NCI-H1417 treated with DMSO at 0.1 percent for 48 hours (cell line): ENCODE results near the gene ARGLU1.

Experiments
- DNase-seq: peaks from one replicate; lab custom pipeline; 2025; lab: John Stamatoyannopoulos, UW

Gene ARGLU1

GRCh38 chr13:106541826-106542225, 26.1 kb downstream of the ARGLU1 start:
- no peak for DNase-seq

DNA sequence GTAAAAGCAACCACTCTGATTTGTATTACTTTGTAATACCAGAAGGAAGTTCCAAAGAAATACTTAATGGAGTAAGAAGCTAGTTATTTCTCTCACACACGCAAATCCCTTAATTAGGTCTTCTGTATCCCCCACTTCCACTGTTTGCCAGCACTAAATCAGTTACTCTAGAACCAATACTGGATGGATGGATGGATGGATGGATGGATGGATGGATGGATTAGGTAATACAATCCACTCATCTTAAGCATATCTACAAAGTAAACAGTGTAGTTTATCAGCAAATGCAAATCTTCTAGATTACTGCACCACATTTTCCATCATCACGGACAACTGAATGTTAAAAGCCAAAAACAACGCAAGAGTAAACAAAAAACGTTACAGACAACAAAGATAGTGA, 27.3 kb downstream of the ARGLU1 start:
- DNase-seq, result no peak

- DNase-seq, result no peak
Measured at GRCh38 chr13:106537521-106537920, 30.4 kb downstream of the ARGLU1 start.

DNA sequence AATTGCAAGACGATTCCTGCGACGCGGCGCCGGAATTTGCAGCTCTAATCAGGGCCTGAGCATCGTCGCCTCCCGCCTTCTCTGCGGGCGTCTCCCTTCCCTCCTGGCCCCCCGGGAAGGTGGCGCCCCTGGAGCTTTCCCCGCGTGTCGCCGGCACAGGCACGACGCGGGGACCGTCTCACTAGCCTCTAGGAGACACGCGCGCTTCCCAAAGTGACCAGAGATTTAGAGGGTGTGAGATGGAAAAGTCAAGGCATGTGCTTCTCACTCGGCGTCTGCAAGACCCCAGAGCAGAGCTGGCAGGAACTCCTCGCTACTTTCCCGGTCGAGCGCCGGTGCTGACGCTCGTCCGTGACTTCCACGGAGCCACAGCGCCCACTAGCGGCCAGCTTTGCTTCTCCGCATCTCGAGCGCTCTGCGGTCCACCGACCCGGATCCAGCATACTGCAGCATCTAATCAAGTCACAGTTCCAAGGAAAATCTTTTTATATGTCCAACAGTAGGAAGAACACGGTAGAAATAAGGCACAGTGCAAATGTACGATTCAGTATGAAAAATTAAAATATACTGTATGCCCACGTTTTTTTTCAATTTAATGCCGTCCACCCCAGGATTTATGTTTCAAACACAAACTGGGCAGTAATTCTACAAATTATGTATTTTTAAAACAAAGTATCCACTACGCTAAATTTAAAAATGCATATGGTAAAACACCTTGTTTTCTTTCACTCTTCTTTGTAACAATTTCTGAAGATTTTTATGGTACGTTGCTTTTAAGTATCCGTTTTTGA, 31.5 kb downstream of the ARGLU1 start:
- peak; percentile 64 for DNase-seq

DNA sequence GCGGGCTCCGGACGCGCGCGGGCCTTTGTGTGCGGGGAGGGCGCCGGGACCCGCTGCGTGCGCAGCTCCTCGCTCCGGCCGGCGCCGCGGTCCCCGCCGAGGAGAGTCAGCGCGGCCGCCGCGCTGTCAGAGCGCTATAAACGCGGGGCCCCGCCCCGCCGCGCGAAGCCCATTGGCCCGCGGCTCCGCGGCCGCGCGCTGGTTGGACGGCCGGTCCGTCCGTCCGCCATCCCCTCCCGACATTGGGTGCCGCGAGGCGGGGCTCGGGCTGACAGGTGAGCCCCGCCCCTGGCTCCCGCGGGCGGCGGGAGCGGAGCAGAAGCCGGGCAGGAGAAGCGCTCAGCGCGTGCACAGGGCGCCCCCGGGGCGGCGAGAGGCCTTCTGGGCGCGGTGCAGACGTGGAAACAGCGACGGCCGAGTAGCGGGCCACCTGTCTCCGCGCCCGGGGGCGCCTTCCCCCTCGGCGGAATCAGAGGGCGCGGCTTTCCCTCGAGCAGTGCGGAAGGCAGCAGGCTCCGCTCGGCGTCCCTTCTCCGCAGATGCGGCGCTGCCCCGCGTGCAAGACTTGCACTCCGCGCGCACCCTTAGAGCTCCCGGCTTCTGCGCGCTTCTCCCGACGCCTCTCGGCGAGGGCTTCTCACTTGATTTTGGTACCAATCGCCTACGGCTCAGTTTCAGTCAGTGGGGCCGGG, 32.2 kb downstream of the ARGLU1 start, which contains the start of gene EFNB2:
Gene EFNB2 (minus strand): TSS at position 111 of the 692 bp plus-strand sequence. CDS start 698 bp downstream, outside the sequence.
- DNase-seq, result peak; percentile 68

DNA sequence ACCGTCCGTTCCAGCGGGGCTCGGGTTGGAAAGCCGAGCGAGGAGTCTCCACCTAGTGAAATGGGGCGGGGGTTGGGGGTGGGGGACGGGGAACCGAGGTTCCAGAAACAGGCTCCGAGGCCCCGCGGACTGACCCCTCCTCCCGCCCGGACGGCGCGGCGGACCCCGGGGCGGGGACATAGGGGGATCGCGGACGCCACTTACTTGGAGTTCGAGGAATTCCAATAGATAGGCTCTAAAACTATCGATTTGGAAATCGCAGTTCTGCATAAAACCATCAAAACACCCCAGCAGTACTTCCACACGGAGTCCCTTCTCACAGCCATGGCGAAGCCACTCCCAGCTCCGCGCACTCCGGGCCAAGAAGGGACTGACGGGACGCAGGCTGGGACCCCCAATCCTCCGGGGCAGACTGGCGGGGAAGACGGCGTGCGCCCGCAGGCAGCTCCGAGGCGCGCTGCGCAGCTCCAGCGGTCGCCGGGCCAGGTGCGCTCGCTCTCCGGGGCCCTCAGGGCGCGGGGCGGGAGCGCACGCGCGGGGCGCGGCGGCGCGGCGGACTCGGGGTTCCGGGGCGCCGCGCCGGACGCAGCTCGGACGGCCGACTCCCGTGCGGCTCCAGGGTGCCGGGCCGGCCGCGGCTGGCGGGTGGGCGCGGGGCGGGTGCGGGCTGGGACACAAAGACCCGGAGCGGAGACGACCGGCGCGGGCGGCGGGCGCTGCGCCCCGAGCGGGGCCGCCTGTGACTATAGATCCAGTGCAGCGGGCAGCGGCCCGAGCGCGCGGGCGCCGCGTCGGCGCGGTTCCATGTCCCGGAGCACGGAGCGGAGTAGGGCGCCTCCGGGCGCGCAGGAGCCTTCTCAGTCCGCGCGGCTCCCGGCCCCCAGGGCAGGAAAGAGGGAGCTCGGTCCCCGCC, 33.0 kb downstream of the ARGLU1 start:
- DNase-seq, result no peak

- DNase-seq, result no peak
Measured at GRCh38 chr13:106533943-106534638, 33.8 kb downstream of the ARGLU1 start.

GRCh38 chr13:106533101-106533942, 34.6 kb downstream of the ARGLU1 start:
- peak; percentile 60 for DNase-seq

DNA sequence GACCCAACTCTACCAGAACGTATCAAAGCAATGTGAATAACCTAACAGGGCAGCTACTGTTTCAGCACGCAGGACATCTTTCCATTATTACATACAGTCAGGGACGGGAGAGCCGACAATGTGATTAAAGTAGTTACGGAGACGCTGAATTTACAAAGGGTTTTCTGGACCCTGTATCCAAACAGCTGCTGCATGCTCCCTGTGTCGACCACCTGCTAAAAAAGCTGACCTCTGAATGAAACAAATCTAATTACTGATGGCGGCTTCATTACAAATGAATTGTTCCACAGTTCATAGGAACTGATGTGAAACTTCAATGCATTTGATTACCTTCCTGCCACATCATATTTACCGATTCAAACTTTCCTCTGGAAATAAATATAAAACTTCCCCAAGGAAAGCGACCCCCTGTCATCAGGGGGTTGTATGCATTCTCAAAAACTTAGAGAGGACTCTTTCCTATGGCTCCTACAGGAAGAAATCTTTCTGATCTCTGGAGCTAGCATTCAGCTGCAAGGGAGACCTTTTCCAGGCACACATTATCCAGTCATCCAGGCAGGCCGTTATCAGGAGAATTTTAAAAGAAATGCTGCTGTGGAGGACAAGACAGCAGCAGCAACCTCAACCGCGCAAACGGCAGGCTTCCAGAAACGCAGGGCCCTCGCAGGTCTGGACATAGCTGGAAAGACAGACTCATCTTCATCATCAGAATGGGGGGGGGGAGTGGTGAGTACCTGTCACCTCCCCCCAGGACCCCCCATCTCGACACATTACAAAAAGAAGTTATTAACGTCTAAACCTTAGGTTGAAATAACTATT, 35.6 kb downstream of the ARGLU1 start:
- no peak for DNase-seq

DNA sequence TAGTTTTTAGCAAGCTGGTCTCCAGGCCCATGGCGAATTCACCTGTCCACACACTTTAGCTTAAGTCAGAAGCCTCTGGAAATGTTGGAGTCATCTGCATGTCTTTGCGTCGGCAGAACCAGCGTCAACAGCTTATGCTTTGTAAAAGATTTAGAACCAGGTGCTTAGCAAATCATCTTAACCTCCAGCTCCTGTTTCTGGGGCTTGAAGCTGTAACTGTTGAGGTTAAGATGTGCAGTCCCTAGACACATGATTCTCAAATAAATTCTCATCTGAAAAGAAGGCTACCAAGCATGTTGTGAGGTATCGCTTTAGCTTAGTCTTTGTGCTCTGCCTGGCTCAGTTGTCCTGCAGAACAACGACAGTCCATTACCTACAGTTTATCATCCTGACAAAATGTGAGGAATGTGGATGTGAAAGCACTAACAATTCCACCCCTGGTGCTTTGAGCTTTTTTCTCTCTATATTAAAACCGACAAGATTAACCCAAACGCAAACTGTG, 36.9 kb downstream of the ARGLU1 start:
- no peak for DNase-seq

DNA sequence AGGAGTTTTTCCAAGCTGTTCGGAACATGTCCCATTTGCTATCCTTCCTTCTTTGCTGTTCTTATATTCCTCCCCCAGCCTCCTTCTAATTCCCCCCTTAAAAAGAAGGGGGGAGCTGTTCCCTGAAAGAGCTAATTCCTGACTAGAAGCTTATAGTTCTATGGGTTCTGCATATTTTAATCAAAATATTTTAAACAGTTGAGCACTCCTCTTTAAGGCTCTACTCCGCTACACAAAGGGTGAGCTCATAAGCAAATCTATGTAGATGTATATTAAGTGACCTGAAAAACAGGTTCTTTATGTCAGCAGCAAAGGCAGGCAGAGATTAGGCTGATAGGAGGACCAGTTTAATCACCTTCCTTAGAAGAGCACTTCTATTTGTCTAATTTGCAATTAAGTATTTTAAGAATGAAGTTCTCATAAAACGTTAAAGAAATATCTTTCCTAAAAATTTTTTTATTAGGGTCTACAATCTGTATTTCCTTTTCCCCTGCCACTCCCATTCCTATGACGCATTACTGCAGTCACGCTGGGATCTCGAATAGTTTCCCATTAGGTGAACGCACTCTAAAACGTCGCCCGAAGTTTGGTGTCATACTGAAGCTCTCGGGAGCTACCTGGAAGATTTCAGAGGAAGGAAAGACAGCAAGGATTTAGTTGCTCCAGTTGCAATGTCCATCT, 37.6 kb downstream of the ARGLU1 start:
- DNase-seq, result no peak

DNA sequence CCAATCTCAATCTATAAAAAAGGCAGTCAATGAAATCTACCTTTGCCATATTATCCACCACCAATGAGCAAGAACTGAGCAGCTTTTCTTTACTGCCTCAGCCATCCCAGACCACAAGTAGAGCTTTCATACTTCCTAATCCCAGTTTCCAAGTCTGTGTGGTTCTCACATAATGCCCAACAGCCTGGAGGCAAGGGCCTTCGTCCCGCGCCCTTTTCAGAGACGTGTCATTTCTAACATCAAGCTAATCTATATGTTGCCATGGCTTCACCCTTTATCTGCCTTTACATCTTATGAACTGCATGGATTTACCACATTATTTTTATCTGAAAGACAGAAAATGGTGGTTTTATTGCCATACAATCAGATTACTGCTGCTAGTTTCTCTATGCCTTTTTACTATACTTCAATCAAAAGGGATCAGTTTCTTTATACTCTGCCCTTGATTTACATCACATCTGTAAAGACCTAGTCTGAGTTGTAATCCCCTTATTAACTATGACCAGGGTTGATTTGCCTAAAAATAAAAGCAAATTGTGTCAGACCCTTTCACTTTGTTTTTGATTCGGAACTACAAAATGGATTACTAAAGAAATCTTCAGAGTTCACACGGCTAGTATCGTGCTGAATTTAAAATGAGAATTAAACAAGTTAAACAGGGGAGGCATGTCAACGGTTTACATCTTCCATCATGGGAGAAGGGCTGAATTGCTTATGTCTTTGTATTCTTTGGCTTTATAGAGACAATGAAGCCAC, 38.3 kb downstream of the ARGLU1 start:
- DNase-seq, result no peak

GRCh38 chr13:106528718-106529414, 39.1 kb downstream of the ARGLU1 start:
- DNase-seq, result no peak

DNA sequence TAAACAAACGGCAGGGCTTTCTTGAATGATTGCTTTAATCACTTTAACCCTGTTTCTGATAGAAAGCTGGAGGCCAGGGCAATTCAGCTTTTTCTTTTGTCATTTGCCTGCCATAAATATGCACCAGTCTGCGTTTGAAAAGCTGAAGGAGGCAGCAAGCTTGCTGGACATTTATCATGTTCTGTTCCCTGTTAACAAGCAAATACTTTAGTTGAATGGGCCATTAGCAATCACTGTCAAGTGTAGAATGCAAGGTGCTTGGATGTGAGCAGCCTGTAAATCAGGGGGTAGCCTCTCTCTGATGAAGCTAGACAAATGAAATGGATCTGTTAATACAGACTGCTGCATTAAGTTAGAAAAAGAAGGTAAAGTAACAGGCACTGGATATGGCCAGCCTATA, 40.1 kb downstream of the ARGLU1 start:
- peak; percentile 16 for DNase-seq

GRCh38 chr13:106527445-106527801, 40.5 kb downstream of the ARGLU1 start:
- no peak for DNase-seq

DNA sequence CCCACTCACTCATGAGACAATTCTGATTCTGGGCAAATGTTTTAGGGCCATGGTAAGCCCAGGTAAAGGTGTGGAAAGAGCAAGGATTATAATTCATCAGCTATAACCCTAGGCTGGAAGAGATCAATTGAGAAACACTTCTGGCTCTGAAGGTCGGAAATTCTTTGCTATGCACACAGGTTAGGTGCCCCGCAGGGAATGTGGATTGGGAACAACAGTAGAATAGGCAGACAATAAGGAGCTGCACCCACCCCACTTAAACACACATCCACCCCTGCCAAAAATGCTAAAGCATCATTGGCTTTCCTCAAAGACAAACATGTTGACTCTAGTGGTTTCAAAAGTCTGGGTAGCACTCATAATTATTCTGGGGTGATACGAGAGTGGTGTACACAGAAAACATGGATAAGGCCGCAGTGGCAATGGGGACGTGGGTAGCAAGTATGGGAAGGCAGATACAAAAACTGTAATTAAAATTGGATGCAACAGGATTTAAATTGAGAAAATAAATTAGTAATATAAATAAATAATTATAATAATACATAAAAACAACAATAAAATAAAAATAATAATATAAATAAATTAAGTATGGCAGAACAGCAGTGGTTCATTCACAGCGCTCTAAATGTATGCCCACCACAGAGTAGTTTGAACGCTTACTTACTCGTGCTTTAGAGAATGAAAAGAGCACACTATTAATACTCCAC, 41.0 kb downstream of the ARGLU1 start:
- DNase-seq, result no peak

DNA sequence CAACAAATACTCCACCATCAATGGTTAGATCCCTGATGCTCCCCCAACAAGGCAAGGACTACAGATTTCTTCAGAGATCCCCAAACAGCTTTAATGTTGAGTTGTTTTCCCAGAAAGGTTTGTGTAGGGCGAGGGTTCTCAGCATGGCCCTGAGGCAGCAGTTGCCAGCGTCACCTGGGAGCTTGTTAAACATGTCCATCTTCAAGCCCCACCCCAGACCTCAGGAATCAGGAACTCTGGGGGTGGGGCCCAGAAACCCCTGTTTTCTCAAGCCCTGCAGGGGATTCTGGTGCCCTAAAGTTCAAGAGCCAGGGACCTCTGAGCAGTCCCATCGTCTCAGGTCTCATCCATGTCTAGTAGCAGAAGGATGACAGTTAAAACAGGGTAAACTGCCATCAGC, 42.1 kb downstream of the ARGLU1 start:
- DNase-seq, result no peak
